Small intestine (tissue), 7 donors: Measurements from ENCODE around the gene PLEKHO2. TPM values are rescaled to one million over a fixed set of nuclear protein-coding genes. Genes with fewer than 3 reads are reported as not detected.

Experiments
- DNase-seq, 2 donors: peaks; one replicate each; pipeline versions ENCODE4 v3.0.0 to v3.0.0-alpha.2; 2013
- FAIRE-seq: peaks from 2 replicates; lab custom pipeline; 2012; peaks lifted over from hg19 to GRCh38; lab: Jason Lieb, UNC
- H3K27ac ChIP-seq, 3 donors: one replicate each; pipeline ENCODE4 v1.5.1; 2013; ENCODE audit warnings: low read length in 2 of 3, mild to moderate bottlenecking in 2 of 3, control low read depth in 1 of 3, inconsistent platforms in 1 of 3, low read depth in 1 of 3, moderate library complexity in 1 of 3
- H3K27me3 ChIP-seq, 3 donors: one replicate each; pipeline ENCODE4 v1.6.1; 2013; ENCODE audit warnings: low read length in 3 of 3, inconsistent platforms in 1 of 3; ENCODE audit not compliant: control insufficient read depth in 3 of 3, insufficient read depth in 3 of 3
- H3K36me3 ChIP-seq, 3 donors: one replicate each; pipeline ENCODE4 v1.6.1; 2013; ENCODE audit warnings: low read length in 3 of 3, inconsistent platforms in 1 of 3, low read depth in 1 of 3, mild to moderate bottlenecking in 1 of 3, moderate library complexity in 1 of 3; ENCODE audit not compliant: control insufficient read depth in 3 of 3, insufficient read depth in 2 of 3
- H3K4me1 ChIP-seq, 3 donors: one replicate each; pipeline ENCODE4 v1.6.1; 2013; ENCODE audit warnings: low read length in 2 of 3, inconsistent platforms in 1 of 3, low read depth in 1 of 3, mild to moderate bottlenecking in 1 of 3, moderate library complexity in 1 of 3; ENCODE audit not compliant: control insufficient read depth in 3 of 3, insufficient read depth in 2 of 3
- H3K4me3 ChIP-seq, 3 donors: one replicate each; pipeline ENCODE4 v1.5.1; 2013; ENCODE audit warnings: low read length in 3 of 3, control low read depth in 1 of 3, inconsistent platforms in 1 of 3, low read depth in 1 of 3, mild to moderate bottlenecking in 1 of 3, moderate library complexity in 1 of 3
- H3K9me3 ChIP-seq, 2 donors: one replicate each; pipeline ENCODE4 v1.6.1; 2013; ENCODE audit warnings: low read depth in 1 of 2, low read length in 1 of 2; ENCODE audit not compliant: control insufficient read depth in 2 of 2, insufficient read depth in 1 of 2
- WGBS, 3 donors: extraction: QIAGEN DNeasy Blood & Tissue Kit; methylation state at CpG; one replicate each; pipeline ENCODE4 v1.1.7; 2013; 5-methylcytosine and 5-hydroxymethylcytosine counted together
- polyA plus RNA-seq, 4 donors: library from polyadenylated mRNA; stranded (reverse) in 3 of 4; unstranded in 1 of 4; fragments of 200-250 nt in 3 of 4; fragments of 120-200 nt in 1 of 4; gene quantifications; one replicate each; pipeline versions ENCODE4 v1.2.1 to v1.2.3, GENCODE V29; 2013
- donor health status: healthy with polysubstance abuse.
- donor health status: control.
- donor health status: control.
- donor health status: Bipolar disorder and iron deficiency.
- donor health status: healthy.

Gene PLEKHO2
- polyA plus RNA-seq, 4 donors: 1.3 to 17.8 (median 11.3) TPM

- Histone ChIP-seq H3K36me3 (peaks cover 0 to 80% (median 2%) of the 10 kb centered on the region in 3 donors), H3K27me3 (no peaks in the 10 kb centered on the region), H3K9me3 (no peaks in the 10 kb centered on the region), H3K27ac (peak overlapping the region in 1 of 3 donors; percentile 28), H3K4me3 (no peak overlapping the region), H3K4me1 (peaks cover 0 to 22% (median 21%) of the 10 kb centered on the region in 3 donors)
- no peak for DNase-seq
- 69 to 82% (median 80%) methylated on average over 6 to 7 of the region's 7 CpGs for WGBS, 3 donors
- FAIRE-seq: no peak
Measured at GRCh38 chr15:64855205-64855975, 13.7 kb downstream of the PLEKHO2 start.

DNA sequence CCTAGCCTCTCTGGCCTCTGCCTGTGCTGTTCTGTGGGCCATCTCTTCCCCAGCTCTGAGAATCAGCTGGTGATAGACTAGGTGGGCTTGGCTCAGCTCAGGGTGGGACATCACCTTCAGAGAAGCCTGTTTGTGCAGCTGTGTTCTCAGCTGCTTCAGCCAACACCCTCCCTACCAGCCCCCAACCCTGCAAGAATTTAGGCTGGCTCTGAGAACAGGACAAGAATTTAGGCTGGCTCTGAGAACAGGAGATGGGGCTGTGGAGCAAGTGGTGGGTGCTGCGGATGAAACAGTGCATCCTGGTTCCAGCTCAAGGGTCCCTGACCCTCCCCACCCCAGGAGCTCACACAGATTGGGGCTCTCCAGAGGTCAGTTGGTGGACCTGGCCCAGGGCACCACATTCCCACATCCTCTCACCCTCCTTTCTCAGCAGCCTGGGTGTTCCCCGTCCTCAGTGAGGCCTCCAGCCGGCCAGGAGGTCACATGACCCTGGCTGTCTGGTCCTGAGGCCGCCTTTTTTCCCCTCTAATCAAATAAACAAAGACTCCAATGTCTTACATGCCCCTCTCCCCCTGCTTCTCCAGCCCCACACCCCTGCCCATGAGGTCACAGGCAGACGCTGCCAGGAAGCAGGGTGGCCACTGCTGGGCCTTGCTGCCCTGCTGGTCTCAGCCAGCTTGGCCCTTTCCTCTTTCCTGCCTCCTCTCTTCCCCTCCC is 14.9 kb downstream of the PLEKHO2 start:
- Histone ChIP-seq H3K9me3 (no peaks in the 10 kb centered on the region), H3K36me3 (peaks cover 0 to 82% (median 2%) of the 10 kb centered on the region in 3 donors), H3K4me1 (peaks cover 0 to 21% (median 18%) of the 10 kb centered on the region in 3 donors), H3K27me3 (no peaks in the 10 kb centered on the region), H3K27ac (peak overlapping the region in 2 of 3 donors; percentile 53 to 82), H3K4me3 (no peak overlapping the region)
- peak in 1 of 2 donors; percentile 59 for DNase-seq
- WGBS, 3 donors: 33 to 80% (median 64%) methylated on average over 5 of the region's 5 CpGs
- no peak for FAIRE-seq

DNA sequence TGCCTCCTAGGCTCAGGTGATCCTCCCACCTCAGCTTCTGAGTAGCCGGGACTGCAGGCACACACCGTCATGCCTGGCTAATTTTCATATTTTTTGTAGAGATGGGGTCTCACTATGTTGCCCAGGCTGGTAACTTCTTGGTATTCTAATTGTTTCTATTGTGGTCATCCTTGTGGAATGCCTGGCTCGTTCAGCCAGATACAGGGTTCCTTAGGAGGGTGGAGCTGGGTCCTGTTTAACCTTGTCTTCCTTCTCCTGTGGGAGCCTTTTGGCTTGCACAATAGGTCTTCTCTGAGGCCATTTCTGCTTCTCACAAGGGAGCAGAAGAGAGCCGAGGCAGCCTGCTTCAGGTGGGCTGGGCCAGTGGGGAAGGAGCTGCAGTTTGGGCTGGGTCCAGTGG is 15.7 kb downstream of the PLEKHO2 start:
- Histone ChIP-seq H3K36me3 (peaks cover 0 to 86% (median 2%) of the 10 kb centered on the region in 3 donors), H3K27me3 (no peaks in the 10 kb centered on the region), H3K4me3 (no peak overlapping the region), H3K4me1 (peaks cover 0 to 21% (median 13%) of the 10 kb centered on the region in 3 donors), H3K27ac (peak overlapping the region in 2 of 3 donors; percentile 43 to 82), H3K9me3 (no peaks in the 10 kb centered on the region)
- FAIRE-seq (no peak), DNase-seq (no peak)
- WGBS, 3 donors: 65 to 75% (median 72%) methylated on average over 4 of the region's 4 CpGs

- no peaks in the 10 kb centered on the region for H3K9me3 ChIP-seq
- H3K27ac ChIP-seq: peak overlapping the region in 1 of 3 donors; percentile 82
- 63 to 85% (median 73%) methylated on average over 6 of the region's 6 CpGs for WGBS, 3 donors
- no peak for DNase-seq
- H3K4me3 ChIP-seq: no peak overlapping the region
- no peak for FAIRE-seq
- H3K36me3 ChIP-seq: peaks cover 0 to 84% (median 2%) of the 10 kb centered on the region in 3 donors
- H3K4me1 ChIP-seq: peaks cover 0 to 21% (median 13%) of the 10 kb centered on the region in 3 donors
- H3K27me3 ChIP-seq: no peaks in the 10 kb centered on the region
Measured at GRCh38 chr15:64858021-64858575, 16.4 kb downstream of the PLEKHO2 start.

DNA sequence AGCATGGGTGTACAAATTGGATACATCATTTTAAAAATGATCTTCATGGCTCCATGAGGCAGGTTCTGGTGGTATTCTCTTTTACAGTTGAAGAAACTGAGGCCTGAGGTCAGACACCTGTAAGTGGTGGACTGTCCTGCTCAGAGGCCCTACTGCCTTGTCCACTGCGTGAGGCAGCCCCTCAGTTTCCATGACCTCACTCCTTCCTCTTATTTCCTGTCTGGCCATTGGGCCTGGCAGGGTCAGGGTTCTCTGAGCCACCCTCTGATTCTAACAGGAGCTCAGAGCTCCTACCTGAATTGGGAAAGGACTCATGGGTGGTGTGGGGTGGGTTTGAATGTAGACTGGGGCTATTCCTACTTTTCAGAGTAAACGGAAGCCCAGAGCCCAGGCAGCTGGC is 17.5 kb downstream of the PLEKHO2 start:
- no peaks in the 10 kb centered on the region for H3K9me3 ChIP-seq
- H3K4me1 ChIP-seq: peaks cover 0 to 21% (median 13%) of the 10 kb centered on the region in 3 donors
- FAIRE-seq (no peak), DNase-seq (no peak)
- WGBS, 3 donors: 81 to 86% (median 85%) methylated on average over 2 of the region's 2 CpGs
- no peak overlapping the region for H3K27ac ChIP-seq
- H3K27me3 ChIP-seq: no peaks in the 10 kb centered on the region
- H3K4me3 ChIP-seq: no peak overlapping the region
- H3K36me3 ChIP-seq: peaks cover 0 to 82% (median 2%) of the 10 kb centered on the region in 3 donors

DNA sequence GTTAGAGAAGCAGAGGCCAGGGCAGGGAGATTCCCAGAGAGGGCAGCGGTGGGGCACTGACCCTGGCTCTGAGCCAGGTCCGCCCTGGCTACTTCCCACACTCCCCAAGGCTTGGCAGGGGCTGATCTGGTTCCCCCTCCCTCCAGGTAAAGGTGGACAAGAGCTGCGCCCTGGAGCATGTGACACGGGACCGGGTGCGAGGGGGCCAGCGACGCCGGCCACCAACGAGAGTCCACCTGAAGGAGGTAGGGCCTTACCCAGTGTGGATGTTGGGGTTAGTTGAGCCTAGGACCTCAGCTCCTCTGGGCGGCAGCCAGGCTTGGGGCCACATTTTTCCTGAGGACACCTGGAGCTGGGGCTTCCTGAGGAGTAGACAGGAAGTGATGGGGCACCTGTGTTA is 19.6 kb downstream of the PLEKHO2 start:
- Histone ChIP-seq H3K9me3 (no peaks in the 10 kb centered on the region), H3K36me3 (peaks cover 0 to 82% (median 4%) of the 10 kb centered on the region in 3 donors), H3K4me3 (no peak overlapping the region), H3K27me3 (no peaks in the 10 kb centered on the region), H3K27ac (no peak overlapping the region), H3K4me1 (peaks cover 0 to 15% (median 9%) of the 10 kb centered on the region in 3 donors)
- FAIRE-seq: no peak
- no peak for DNase-seq
- 89 to 93% (median 91%) methylated on average over 11 of the region's 11 CpGs for WGBS, 3 donors

GRCh38 chr15:64861960-64862359 is 20.2 kb downstream of the PLEKHO2 start:
- DNase-seq: no peak

GRCh38 chr15:64862408-64862807 is 20.7 kb downstream of the PLEKHO2 start:
- H3K27ac ChIP-seq: peak overlapping the region in 1 of 3 donors; percentile 8

More at GRCh38 chr15:64861960-64862359, 20.2 kb downstream of the PLEKHO2 start:
- Histone ChIP-seq H3K27ac (peak overlapping the region in 1 of 3 donors; percentile 8), H3K36me3 (peaks cover 0 to 81% (median 4%) of the 10 kb centered on the region in 3 donors), H3K4me3 (no peak overlapping the region), H3K27me3 (no peaks in the 10 kb centered on the region), H3K9me3 (no peaks in the 10 kb centered on the region), H3K4me1 (peaks cover 0 to 9% (median 9%) of the 10 kb centered on the region in 3 donors)
- 89 to 96% (median 95%) methylated on average over 4 of the region's 4 CpGs for WGBS, 3 donors
- FAIRE-seq: no peak

More at GRCh38 chr15:64862408-64862807, 20.7 kb downstream of the PLEKHO2 start:
- peaks cover 0 to 82% (median 4%) of the 10 kb centered on the region in 3 donors for H3K36me3 ChIP-seq
- FAIRE-seq: no peak
- H3K27me3 ChIP-seq: no peaks in the 10 kb centered on the region
- no peaks in the 10 kb centered on the region for H3K9me3 ChIP-seq
- 94 to 100% (median 100%) methylated on average over 1 of the region's 1 CpG for WGBS, 3 donors
- no peak for DNase-seq
- H3K4me1 ChIP-seq: peaks cover 0 to 8% (median 4%) of the 10 kb centered on the region in 3 donors
- H3K4me3 ChIP-seq: no peak overlapping the region
